ENCODE data around the gene NFATC1.
"Not testable (repeated sequence)": the region's sequence is repeated elsewhere in the genome, so short reads cannot be mapped to it uniquely, and the experiment has no call there.

The NFATC1 gene

DNA sequence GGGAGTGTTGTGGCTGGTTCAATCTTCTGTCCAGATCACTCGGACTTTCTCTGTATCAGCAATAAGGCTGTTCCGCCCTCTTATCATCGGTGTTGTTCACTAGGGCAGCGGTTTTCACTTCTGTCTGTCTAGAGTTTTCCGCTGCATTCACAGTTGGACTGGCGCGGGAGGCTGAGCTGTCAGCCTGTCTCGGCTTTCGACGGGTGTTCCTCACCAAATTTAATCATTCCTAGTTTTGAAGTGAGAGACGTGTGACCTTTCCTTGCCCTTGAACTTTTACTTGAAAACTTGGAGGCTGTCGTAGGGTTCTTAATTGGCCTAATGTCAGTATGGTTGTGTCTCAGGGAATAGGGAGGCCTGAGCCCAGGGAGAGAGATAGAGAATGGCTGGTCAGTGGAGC lies 108.3 kb downstream of the NFATC1 start:
- ATAC-seq = no peak
- TF ChIP-seq SNAI2 (CRISPR knock-in tag; IDR thresholded peaks at IDR 0.05) (no peak), GLIS3 (CRISPR knock-in tag; IDR thresholded peaks at IDR 0.05) (no peak), ISL1 (CRISPR knock-in tag; IDR thresholded peaks at IDR 0.05) (no peak), ZNF8 (CRISPR knock-in tag; IDR thresholded peaks at IDR 0.05) (no peak), ZFP3 (CRISPR knock-in tag; IDR thresholded peaks at IDR 0.05) (no peak), OSR1 (CRISPR knock-in tag; IDR thresholded peaks at IDR 0.05) (no peak), PPARA (CRISPR knock-in tag; IDR thresholded peaks at IDR 0.05; ENCODE audit: borderline replicate concordance) (no peak)

DNA sequence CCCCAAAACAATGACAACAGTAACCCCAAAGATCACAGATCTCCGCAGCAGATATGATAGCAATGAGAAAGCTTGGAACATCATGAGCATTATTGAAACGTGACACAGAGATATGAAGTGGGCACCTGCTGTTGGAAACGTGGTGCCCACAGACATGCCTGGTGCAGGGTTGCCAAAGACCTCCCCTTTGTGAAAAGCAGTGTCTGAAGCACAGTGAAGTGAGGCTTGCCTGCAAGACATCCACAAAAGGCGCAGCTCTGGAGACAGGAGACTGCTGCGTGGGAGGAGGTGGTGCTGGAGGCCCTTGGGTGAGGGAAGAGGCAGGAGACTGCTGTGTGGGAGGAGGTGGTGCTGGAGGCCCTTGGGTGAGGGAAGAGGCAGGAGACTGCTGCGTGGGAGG lies 108.8 kb downstream of the NFATC1 start:
- ATAC-seq = not testable (repeated sequence)

DNA sequence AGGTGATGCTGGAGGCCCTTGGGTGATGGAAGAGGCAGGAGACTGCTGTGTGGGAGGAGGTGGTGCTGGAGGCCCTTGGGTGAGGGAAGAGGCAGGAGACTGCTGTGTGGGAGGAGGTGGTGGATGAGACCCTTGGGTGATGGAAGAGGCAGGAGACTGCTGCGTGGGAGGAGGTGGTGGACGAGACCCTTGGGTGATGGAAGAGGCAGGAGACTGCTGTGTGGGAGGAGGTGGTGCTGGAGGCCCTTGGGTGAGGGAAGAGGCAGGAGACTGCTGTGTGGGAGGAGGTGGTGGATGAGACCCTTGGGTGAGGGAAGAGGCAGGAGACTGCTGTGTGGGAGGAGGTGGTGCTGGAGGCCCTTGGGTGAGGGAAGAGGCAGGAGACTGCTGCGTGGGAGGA lies 109.7 kb downstream of the NFATC1 start:
- not testable (repeated sequence) for ATAC-seq

DNA sequence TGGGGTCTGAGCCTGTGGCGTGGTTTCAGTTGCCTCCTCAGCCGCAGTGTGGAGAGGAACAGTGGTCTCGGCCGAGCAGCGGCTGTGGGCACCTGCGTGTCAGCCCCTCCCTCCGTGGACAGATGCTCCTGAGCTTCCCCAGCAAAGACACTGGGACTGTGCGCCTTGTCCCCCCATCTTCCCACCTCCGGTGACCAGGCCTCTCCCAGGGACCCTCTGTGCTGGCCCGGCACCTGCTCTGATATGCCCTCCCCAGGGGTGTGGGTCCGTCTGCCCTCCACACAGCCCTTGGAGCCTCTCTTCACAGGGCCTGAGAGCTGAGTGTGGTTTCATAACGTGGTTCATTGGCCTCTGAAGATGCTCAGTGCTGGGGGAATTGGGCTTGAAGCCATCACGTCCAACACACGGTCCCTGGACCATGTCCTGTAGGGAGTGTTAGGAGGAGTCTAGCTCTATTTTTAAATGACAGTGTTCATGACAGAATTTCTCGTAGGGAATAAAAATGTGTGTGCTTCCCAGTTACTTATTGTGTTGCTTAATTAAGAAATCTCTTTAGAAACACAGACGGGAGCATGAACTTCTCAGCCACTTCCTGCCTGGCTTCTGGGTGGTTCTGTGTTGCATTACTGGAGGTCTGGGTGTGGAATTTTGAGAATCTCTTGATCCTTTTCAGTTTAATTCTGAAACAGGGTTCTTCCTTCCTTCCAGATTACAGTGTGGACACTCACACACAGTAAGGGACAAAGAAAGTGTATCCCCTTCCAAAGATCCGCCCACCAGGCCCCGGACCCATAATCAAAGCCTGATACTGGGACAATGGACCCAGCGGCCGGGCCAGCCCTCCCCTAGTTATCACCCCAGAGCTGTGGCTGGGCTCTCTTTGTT lies 110.7 kb downstream of the NFATC1 start:
- TF ChIP-seq, protein P1, sequence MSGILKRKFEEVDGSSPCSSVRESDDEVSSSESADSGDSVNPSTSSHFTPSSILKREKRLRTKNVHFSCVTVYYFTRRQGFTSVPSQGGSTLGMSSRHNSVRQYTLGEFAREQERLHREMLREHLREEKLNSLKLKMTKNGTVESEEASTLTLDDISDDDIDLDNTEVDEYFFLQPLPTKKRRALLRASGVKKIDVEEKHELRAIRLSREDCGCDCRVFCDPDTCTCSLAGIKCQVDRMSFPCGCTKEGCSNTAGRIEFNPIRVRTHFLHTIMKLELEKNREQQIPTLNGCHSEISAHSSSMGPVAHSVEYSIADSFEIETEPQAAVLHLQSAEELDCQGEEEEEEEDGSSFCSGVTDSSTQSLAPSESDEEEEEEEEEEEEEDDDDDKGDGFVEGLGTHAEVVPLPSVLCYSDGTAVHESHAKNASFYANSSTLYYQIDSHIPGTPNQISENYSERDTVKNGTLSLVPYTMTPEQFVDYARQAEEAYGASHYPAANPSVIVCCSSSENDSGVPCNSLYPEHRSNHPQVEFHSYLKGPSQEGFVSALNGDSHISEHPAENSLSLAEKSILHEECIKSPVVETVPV (CRISPR knock-in tag; IDR thresholded peaks at IDR 0.05) = no peak
- TF ChIP-seq RARB (CRISPR knock-in tag; IDR thresholded peaks at IDR 0.05) (no peak), CSDC2 (CRISPR knock-in tag; IDR thresholded peaks at IDR 0.05) (no peak), SNAI2 (CRISPR knock-in tag; IDR thresholded peaks at IDR 0.05) (no peak), ZFP3 (CRISPR knock-in tag; IDR thresholded peaks at IDR 0.05) (no peak), ZNF8 (CRISPR knock-in tag; IDR thresholded peaks at IDR 0.05) (no peak), ESRRG (CRISPR knock-in tag; IDR thresholded peaks at IDR 0.05) (no peak), ARNTL (CRISPR knock-in tag; IDR thresholded peaks at IDR 0.05; ENCODE audit: borderline replicate concordance, low read depth) (no peak), ZFP30 (CRISPR knock-in tag; IDR thresholded peaks at IDR 0.05) (no peak), OSR1 (CRISPR knock-in tag; IDR thresholded peaks at IDR 0.05) (no peak), ZNF565 (CRISPR knock-in tag; conservative IDR thresholded peaks at IDR 0.05; ENCODE audit: low read depth) (no peak), ZC3H10 (CRISPR knock-in tag; IDR thresholded peaks at IDR 0.05) (no peak), ISL1 (CRISPR knock-in tag; IDR thresholded peaks at IDR 0.05) (no peak), ZNF70 (CRISPR knock-in tag; IDR thresholded peaks at IDR 0.05) (no peak), GLIS3 (CRISPR knock-in tag; IDR thresholded peaks at IDR 0.05) (no peak)
- TF ChIP-seq, protein P2, sequence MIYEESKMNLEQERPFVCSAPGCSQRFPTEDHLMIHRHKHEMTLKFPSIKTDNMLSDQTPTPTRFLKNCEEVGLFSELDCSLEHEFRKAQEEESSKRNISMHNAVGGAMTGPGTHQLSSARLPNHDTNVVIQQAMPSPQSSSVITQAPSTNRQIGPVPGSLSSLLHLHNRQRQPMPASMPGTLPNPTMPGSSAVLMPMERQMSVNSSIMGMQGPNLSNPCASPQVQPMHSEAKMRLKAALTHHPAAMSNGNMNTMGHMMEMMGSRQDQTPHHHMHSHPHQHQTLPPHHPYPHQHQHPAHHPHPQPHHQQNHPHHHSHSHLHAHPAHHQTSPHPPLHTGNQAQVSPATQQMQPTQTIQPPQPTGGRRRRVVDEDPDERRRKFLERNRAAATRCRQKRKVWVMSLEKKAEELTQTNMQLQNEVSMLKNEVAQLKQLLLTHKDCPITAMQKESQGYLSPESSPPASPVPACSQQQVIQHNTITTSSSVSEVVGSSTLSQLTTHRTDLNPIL (CRISPR knock-in tag; IDR thresholded peaks at IDR 0.05; ENCODE audit: low read depth) = no peak
- TF ChIP-seq, protein P3, sequence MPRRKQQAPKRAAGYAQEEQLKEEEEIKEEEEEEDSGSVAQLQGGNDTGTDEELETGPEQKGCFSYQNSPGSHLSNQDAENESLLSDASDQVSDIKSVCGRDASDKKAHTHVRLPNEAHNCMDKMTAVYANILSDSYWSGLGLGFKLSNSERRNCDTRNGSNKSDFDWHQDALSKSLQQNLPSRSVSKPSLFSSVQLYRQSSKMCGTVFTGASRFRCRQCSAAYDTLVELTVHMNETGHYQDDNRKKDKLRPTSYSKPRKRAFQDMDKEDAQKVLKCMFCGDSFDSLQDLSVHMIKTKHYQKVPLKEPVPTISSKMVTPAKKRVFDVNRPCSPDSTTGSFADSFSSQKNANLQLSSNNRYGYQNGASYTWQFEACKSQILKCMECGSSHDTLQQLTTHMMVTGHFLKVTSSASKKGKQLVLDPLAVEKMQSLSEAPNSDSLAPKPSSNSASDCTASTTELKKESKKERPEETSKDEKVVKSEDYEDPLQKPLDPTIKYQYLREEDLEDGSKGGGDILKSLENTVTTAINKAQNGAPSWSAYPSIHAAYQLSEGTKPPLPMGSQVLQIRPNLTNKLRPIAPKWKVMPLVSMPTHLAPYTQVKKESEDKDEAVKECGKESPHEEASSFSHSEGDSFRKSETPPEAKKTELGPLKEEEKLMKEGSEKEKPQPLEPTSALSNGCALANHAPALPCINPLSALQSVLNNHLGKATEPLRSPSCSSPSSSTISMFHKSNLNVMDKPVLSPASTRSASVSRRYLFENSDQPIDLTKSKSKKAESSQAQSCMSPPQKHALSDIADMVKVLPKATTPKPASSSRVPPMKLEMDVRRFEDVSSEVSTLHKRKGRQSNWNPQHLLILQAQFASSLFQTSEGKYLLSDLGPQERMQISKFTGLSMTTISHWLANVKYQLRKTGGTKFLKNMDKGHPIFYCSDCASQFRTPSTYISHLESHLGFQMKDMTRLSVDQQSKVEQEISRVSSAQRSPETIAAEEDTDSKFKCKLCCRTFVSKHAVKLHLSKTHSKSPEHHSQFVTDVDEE (CRISPR knock-in tag; IDR thresholded peaks at IDR 0.05) = no peak
- TF ChIP-seq, protein P4, sequence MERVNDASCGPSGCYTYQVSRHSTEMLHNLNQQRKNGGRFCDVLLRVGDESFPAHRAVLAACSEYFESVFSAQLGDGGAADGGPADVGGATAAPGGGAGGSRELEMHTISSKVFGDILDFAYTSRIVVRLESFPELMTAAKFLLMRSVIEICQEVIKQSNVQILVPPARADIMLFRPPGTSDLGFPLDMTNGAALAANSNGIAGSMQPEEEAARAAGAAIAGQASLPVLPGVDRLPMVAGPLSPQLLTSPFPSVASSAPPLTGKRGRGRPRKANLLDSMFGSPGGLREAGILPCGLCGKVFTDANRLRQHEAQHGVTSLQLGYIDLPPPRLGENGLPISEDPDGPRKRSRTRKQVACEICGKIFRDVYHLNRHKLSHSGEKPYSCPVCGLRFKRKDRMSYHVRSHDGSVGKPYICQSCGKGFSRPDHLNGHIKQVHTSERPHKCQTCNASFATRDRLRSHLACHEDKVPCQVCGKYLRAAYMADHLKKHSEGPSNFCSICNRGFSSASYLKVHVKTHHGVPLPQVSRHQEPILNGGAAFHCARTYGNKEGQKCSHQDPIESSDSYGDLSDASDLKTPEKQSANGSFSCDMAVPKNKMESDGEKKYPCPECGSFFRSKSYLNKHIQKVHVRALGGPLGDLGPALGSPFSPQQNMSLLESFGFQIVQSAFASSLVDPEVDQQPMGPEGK (CRISPR knock-in tag; IDR thresholded peaks at IDR 0.05; ENCODE audit: borderline replicate concordance) = no peak
- TF ChIP-seq, protein P5, sequence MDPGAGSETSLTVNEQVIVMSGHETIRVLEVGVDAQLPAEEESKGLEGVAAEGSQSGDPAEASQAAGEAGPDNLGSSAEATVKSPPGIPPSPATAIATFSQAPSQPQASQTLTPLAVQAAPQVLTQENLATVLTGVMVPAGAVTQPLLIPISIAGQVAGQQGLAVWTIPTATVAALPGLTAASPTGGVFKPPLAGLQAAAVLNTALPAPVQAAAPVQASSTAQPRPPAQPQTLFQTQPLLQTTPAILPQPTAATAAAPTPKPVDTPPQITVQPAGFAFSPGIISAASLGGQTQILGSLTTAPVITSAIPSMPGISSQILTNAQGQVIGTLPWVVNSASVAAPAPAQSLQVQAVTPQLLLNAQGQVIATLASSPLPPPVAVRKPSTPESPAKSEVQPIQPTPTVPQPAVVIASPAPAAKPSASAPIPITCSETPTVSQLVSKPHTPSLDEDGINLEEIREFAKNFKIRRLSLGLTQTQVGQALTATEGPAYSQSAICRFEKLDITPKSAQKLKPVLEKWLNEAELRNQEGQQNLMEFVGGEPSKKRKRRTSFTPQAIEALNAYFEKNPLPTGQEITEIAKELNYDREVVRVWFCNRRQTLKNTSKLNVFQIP (CRISPR knock-in tag; IDR thresholded peaks at IDR 0.05; ENCODE audit: borderline replicate concordance, low read depth) = no peak
- no peak for ATAC-seq
